OCI-LY1 (cell line): ENCODE measurements around the gene GDPD4.

ENCODE experiments used
- CTCF ChIP-seq: fragments of 200-600 bp; sonication (generic), shearing (Covaris generic); IDR thresholded peaks from 2 replicates; pipeline ENCODE4 v1.5.1; 2017; ENCODE audit warnings: mild to moderate bottlenecking, antibody characterized with exemption, low read length, moderate library complexity, mixed read lengths
- EZH2 ChIP-seq: fragments of 200-600 bp; sonication (generic), shearing (Covaris generic); IDR thresholded peaks from 2 replicates; pipeline ENCODE4 v1.8.0; 2017; ENCODE audit warnings: borderline replicate concordance, mixed run types, mild to moderate bottlenecking, antibody characterized with exemption, low read length, moderate library complexity, mixed read lengths

GRCh38 chr11:77176996-77177395 lies 124.5 kb downstream of the GDPD4 start:
- TF ChIP-seq CTCF: no peak
- TF ChIP-seq EZH2: no peak
